ENCODE data around the gene GRK2.
A peak's percentile ranks its signal among the peaks of the same experiment; 100 is the strongest.

GRCh38 chr11:67312187-67313021, 46.1 kb downstream of the GRK2 start:
- no peak for TF ChIP-seq CTCF (IDR thresholded peaks at IDR 0.05)
- no peak for TF ChIP-seq POLR2A (IDR thresholded peaks at IDR 0.05)
- peak; percentile 41 to 65 (median 58) for TF ChIP-seq POLR2AphosphoS5 (IDR thresholded peaks at IDR 0.05)
